Amygdala (tissue), 56 donors: ENCODE results near the gene GK2.

ENCODE experiments used
- DNase-seq, 56 donors: peaks; one replicate each; lab custom pipeline; 2025; lab: John Stamatoyannopoulos, UW

Gene GK2

DNA sequence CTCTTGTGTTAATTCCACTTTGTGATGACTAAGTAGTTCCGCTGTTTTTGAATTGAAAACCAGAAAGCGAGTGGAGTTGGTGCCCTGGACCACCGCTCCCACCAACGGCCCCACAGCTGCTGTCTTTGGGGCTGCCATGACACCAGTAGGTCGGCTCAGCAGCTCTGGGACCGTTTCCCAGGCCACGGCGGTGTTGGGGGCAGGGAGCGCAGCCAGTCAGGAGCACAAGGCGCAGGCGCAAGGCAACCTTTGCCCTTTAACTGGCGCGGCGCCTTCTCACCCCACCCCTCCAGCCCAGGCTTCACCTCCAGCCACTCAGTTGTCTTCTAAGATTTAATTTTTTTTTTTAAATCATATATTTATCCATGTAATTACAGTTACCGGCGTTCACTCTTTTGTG is at the start of gene GK2:
Gene GK2 (minus strand): TSS at position 166 of the 400 bp plus-strand sequence. CDS start 28 bp downstream, at position 138.
- no peak for DNase-seq

DNA sequence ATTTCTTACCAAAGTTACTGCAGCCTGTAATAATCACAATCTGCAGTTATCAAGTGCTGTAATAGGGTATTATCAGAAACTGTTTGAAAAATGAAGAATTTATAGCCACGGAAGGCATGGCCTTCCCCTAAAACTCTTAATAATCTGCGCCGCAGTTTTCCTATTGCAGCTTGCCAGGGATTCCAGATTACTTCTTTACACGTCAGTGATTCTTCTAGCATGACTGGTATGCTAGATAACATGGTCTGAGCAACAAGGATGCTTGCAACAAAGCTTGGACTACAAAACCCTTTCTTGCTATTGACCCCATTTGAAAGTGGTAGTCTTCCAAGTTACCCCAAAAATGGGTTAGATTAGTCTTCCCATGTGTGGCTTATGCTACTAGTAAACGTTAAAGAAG is 47.2 kb upstream of the GK2 start:
- DNase-seq = no peak

DNA sequence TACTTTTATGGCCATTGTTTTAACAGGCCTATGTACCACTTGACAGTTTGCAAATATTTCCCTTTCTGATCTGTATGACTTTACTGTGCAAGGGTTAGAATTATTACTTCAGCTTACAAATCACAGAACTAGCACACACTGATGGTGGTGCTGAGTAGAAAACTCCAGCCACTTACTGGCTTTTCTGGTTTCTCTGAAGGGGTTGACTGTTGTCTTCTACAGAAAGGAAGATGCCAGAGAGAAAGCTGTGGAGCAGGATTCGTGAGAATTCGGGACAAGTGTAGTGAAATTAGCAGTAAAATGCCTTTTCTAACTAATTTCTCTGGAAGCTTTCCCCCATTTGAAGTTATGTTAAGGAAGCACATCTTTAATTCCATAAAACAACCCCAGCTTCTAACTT is 46.6 kb upstream of the GK2 start:
- DNase-seq = no peak

DNA sequence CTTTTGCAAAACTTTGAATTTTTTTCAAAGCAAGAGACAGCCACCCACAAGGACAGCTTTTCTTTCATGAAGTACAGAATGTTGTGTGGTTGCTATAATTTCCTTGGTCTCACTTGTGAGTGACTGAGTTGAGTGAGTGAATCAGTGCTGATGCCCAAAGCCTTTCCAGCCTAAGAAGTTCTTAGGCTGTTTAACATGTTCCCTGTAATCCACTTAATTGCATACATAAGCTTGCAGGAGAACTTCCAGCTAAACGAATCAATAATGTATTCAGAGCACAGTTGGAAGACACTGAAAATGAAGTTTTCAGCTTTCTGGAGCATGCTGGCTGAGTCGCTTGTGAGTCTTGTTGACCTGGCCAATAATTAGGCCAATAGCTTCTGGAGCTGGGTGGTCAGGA is 42.0 kb upstream of the GK2 start:
- peak in 1 of 56 donors; percentile 4 for DNase-seq

DNA sequence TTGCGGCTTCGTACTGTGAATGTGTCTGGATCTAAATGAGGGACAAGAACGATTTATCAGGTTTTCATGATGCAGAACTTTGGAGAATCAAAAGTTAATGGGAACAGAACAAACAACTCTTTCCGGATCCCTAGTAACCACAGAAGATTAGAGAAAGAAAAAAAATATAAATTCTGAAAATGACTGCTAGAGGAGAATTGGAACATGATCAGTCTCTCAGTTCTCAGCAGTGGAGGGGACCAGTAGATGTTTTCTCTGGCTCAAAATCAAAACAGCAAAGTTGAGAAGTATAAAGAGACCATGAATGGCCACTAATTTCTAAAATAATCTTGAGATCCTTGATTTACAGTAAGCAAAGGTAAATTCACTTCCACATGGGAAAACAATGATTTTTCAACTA is 38.1 kb upstream of the GK2 start:
- no peak for DNase-seq

DNA sequence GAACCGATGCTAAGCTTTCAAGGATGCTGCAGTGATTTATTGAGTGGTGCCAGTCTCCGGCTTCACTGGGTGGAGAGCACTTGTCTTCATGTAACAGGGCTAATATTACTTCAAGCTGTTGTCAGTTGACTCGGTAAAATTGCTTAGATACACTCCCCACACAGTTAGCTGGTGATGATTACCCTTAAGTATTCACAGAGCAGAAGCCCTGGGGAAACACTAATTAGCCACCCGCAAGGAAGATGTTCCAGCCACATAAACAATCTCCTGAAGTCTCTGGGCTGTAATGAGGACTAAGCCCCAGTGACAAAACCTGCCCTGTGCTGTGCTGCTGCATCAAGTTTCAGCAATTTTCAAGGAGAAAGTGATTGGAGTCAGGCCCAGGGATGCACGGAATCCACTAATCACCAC is 37.3 kb upstream of the GK2 start:
- DNase-seq = no peak

DNA sequence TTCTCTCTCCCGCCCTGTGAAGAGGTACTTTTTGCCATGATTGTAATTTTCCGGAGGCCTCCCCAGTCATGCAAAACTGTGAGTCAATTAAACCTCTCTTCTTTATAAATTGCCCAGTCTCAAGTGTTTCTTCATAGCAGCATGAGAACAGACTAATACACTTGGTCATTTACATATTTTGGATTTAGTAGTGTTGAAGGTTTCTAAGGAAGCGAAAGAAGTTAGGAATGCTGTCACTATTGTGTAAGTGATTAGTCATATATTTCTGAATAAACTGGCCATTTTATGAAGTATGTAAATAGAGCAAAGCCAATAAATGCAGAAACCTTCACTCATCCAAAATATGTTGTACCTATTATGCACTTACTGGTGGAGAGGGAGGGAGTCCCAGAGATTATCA is 34.4 kb upstream of the GK2 start:
- DNase-seq = no peak

DNA sequence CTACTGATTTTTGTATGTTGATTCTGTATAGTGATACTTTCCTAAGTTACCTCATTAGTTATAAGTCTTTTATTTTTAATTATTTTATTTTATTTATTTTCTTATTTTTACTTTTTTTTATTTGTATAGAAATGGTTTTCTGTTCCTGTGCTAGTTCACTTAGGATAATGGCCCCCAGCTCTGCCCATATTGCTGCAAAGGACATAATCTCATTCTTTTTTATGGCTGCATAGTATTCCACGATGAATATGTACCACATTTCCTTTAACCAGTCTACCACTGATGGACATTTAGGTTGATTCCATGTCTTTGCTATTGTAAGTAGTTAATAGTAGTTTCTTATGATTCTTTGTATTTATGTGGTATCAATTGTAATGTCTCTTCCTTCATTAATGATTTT is 31.5 kb upstream of the GK2 start:
- DNase-seq = no peak

DNA sequence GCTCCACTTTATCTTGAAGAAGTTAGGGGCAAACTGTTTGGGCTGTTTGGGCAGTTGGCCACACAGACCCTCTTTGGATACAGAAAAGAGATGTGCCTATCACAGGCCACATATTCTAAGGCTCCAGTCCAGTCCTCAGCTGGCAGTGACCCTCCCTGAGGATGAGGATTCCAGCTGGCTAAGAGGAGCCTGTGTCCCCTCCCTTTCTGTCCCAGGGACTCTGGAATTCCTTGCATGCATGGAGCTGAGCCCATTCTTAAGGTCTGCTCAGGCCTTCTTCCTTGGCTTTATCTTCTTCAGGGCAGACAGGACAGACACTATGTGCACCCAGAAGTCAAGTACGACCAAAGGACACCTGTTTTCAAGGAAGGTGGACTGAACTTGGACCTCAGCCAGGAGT is 23.8 kb upstream of the GK2 start:
- DNase-seq = no peak

DNA sequence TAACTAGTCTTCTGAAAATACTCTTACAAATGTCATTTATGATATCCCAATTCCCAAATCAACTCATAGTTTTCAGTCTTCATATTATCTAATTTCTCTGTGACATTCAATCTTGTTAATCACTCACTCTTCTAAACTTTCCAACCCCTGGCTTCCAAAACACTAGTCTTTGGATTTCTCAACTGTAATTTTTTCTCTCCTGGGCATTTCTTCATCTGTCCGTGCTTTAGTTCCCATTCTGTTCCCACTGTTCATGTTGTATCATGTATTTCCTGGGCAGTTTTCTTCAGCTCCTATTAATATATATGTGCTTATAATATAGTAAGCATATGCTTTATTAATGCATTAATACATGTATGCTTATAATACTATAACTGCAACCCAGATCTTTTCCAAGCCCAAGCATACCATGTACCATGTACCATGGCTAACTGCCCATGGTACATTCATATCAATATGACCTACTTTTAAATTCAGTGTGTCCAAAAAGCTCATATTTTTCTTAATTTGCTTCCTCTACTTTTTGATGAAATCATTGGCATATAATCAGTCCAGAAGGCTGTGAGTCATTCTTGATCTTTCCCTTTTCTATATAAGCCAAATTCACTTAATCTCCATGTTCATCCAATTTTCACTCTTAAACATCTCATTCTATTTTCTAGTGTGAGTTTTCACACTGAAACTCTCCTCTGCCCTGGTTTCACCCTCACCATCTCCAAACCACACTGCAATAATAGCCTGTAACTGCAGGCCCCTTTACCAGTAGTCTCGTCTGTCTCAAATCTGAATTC is 21.3 kb upstream of the GK2 start:
- DNase-seq = no peak

DNA sequence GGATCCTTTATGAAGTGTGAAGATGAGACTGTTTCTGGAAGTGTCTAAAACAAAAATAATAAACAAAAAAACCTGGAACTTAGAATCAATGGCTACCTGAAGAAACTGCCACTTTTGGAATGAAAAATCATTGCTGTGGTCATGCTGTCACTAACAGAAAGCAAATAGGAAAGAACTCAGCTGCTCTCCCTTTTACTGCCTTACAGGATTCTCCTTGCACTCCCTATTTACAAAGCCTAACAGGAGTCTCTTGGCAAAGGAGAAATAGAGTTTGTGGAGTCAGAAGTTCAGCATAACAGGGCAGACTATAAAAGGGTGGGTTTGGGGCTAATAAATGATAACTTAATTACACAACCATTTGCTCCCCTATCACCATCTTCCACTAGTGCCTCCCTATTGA is 19.0 kb upstream of the GK2 start:
- no peak for DNase-seq

DNA sequence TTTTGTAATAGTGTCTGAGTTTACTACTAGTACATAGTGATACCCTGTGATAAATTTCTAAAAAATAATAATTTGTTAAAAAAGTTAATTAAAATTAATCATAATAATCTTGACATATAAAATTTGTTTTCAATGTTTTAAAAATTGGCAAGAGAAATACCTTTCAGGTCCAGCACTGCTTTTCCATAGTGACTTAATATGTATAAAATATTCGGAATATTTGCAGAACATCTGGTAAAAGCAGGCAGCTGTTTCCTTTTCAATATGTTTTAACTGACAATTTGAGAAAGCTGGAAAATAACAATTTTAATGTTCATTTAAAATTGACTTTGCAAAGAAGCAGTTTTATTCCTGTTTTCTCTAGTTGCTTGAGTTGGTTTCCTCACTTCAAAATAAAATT is 17.6 kb upstream of the GK2 start:
- DNase-seq = no peak

DNA sequence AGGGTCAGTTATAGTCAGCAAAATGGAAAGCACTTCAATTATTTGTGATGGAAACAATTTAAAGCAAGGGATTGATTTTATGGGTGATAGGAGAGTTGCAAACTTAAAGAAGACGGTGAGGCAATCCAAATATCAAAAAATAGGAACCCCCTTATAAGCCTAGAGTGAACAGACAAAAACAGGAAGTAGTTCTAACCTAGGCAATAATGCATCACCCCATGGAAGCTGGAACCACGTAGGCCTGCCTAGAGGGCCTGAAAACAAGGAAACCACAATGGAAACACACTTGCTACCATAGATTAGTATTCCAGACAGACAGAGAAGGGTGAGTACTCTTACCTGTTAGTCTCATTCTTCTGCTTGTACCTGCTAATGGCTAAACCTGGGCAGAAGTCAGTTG is 13.5 kb upstream of the GK2 start:
- no peak for DNase-seq

DNA sequence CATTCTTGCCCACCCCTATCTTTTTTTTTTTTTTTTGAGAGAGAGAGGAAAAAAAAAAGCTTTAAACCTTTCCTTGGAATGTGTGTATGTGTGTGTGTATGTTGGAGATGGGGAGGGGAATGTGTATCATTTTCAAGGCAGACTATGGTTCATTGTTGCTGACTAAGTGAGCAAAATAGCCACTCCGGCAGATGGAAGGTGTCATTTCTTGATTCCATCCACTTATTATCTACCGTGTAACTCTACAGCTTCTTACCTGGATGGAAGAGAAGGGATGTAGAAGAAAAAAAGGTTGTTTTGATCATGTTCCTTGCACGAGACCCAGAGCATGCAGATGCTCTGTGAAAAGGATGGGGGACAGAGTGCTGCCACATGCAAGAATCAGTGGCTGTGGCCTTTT is 5.9 kb upstream of the GK2 start:
- no peak for DNase-seq

DNA sequence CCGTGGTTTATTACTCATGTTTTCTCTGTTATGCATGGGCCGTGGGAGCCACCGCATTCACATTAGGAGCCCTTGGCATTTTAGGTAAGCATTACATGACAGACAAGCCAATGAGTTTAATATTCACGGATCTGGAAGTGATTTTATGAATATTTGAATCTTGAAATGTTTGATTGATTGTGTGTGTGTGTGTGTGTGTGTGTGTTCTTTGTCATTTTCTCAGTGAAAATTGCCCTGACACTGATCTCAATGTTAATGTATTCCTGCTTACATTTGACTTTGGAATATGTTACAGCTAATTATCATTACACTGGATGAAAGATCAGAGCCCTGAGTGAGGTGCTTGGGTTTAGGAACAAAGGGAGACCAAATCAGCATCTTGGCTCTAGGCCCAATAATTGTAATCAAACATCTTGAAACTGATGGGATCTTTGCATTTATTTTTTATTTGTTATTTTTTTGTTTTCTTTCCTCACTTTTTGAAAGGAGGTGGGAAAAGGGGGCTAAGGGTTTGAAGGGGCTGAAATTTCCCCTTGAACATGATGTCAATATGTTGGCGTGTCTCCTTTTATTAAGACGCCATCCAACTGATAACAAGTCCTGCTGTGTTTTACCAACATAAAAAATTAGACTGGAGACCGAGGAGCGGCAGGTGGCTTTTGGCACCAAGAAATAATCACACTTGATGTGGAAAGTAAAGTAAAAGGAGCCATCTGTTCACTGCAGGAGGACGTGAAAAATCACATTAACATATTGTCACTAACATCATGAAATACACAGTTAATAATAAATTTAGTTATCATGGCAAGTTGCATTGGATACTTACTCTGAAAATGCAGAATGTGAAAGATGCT is 5.2 kb upstream of the GK2 start:
- no peak for DNase-seq

DNA sequence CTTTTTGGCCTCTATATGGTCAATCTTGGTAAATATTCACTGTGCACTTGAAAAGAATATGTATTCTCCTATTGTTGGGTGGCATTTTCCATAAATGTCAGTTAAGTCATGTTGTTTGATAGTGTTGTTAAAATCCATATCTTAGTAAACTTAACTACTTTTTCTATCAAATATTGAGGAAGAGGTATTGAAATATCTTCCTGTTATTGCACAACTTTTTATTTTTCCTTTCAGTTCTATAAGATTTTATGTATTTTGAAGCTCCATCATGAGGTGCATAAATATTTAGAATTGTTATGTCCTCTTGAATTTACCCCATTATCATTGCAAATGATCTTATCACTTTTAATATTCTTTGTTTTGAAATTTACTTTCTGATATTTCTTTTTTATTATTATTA is 3.4 kb downstream of the GK2 start:
- no peak for DNase-seq

DNA sequence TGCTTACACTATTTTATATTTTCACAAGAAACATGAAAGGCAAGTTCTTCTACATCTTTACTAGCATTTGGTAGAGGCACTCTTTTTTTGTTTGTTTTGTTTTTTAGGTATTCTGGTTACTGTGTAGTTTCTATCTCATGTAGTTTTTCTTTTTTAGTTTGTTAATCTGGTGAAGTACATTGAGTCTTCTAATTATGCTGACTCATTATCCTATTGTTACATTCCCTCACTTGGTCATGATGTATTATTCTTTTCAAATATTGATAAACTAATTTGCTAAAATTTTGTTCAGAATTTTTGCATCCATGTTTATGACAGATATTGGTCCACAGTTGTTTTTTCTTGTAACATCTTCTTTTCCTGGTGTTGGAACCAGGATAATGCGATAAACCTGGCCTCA is 4.7 kb downstream of the GK2 start:
- no peak for DNase-seq

DNA sequence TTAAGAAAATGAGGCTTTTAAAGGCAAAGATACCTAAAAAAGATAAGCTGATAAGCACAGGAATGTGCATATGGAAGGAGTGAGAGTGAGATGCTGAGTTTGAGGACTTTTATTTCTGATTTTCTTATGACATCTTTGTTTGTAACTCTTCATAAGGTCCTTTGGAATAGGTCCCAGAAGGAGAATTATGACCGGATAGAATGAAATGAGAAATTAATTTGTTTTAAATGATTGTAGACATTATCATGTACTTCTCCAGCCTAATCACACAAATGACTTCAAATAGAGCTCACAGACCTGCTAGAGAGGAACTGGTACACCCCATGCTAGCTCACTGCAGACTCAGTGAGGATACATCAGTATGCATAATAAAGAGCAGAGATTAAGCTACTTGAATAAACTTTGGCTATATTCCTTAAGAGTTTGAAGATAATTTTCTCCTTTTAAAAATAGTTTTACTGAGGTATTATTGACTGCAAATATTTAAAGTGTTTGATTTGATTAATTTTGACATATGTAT is 5.6 kb downstream of the GK2 start:
- DNase-seq = no peak

DNA sequence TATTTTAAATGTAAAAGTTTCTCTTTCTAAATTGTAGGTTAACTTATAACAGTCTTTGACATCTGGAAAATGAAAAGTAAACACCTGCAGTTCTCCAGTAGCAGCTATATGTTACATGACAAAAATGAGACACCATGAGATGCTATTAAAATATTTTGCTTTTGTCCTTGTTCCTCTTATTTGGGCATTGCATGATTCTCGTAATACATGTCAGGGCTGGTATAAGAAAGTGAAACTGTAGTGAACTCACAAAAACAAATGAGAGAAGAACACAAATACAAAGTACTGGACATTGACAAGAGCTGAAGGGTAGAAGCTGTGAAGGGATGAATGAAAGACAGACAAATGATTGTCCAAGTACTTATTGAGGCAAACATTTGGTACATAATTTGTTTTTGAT is 9.0 kb downstream of the GK2 start:
- DNase-seq = no peak

DNA sequence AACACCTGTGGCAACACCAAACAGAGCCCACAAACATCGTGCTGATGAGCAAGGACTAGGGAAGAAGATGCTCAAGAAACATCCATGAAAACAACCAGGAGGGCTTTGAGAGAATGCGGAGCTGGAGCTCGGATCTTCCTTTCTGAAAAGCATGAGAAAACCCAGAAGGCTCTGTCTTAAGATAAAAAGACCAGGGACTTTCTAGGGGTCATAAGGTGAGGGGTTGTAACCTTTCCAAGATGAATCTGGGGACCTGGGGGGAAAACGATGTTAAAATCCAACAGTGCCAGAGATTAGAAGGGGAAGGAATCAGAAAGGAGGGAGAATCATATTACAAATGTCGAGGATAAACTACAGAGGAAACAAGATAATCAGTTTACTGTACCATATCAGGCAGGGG is 10.1 kb downstream of the GK2 start:
- DNase-seq = no peak

DNA sequence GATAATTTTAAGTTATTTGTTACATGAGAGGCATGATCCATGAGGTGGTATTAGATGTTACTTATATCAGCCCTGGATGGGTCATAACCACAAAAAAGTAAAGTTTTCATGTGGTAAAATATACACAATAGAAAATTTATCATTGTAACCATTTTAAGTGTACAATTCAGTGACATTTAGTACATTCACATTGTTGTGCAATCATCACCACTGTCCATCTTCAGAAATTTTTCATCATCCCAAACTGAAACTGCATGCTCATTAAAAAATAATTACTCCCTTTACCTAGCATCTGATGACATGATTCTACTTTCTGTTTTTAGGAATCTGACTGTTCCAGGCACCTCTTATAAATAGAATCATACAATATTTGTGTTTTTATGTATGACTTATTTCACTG is 11.2 kb downstream of the GK2 start:
- no peak for DNase-seq

DNA sequence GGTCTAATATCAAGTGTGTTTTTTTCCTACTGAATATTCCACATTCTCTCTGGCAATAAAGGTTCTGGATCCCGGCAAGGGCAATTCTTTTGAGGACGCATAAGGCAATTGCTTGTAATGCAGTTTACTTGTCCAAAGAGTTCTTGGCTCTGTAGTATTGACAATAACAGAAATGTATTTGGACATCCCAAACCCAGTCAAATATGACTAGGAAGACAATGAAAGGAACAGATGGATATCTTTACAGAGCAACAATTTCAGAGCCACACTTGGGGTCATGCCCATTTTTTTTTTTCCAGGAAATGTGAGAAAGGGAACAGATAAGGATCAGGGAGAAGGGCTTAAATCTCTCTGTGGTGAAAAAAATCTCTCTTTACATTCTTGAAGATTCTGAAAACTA is 12.2 kb downstream of the GK2 start:
- no peak for DNase-seq
